DND-41 (cell line): Measurements from ENCODE around the gene SEC61G.

Experiments
- ATAC-seq: fragments of 200-7000 bp; cut with Tn5 transposase; 3 replicates; pipeline ENCODE4 v1.9.1; 2021; ENCODE audit warnings: low read depth; ENCODE audit not compliant: insufficient read depth
- DNase-seq: peaks from one replicate; pipeline ENCODE4 v3.0.0-alpha.2; 2020
- H2AFZ ChIP-seq: 2 replicates; pipeline ENCODE4 v1.6.0; 2012; ENCODE audit warnings: low read depth, low read length
- H3K27ac ChIP-seq: 2 replicates; pipeline ENCODE4 v1.5.1; 2012; ENCODE audit warnings: low read length, inconsistent platforms
- H3K27me3 ChIP-seq: fragments of 200-600 bp; sonication (generic); 2 replicates; pipeline ENCODE4 v1.6.0; 2012; ENCODE audit warnings: low read length, mild to moderate bottlenecking, inconsistent platforms; ENCODE audit not compliant: insufficient read depth, poor library complexity
- H3K36me3 ChIP-seq: 2 replicates; pipeline ENCODE4 v1.5.1; 2012; ENCODE audit warnings: low read length, inconsistent platforms; ENCODE audit not compliant: insufficient read depth
- H3K4me1 ChIP-seq: 2 replicates; pipeline ENCODE4 v1.5.1; 2012; ENCODE audit warnings: mild to moderate bottlenecking, low read length; ENCODE audit not compliant: insufficient read depth
- H3K4me2 ChIP-seq: 2 replicates; pipeline ENCODE4 v1.6.0; 2012; ENCODE audit warnings: mild to moderate bottlenecking, moderate library complexity, low read length, inconsistent platforms; ENCODE audit not compliant: insufficient read depth
- H3K4me3 ChIP-seq, 2 experiments: fragments of 200-600 bp in 1 of 2; shearing (Covaris generic) in 1 of 2; 2 replicates each; pipeline ENCODE4 v1.5.1; 2012 to 2016; ENCODE audit warnings: inconsistent platforms in 2 of 2, low read length in 2 of 2, mild to moderate bottlenecking in 2 of 2, low read depth in 1 of 2, moderate library complexity in 1 of 2
- H3K79me2 ChIP-seq: 2 replicates; pipeline ENCODE4 v1.6.0; 2012; ENCODE audit warnings: low read length, inconsistent platforms; ENCODE audit not compliant: insufficient read depth
- H3K9ac ChIP-seq: 2 replicates; pipeline ENCODE4 v1.6.0; 2012; ENCODE audit warnings: low read depth, mild to moderate bottlenecking, inconsistent platforms, low read length, moderate library complexity
- H3K9me3 ChIP-seq: 2 replicates; pipeline ENCODE4 v1.5.1; 2012; ENCODE audit warnings: low read length, moderate library complexity, mild to moderate bottlenecking, inconsistent platforms; ENCODE audit not compliant: insufficient read depth, severe bottlenecking
- H4K20me1 ChIP-seq: 2 replicates; pipeline ENCODE4 v1.6.0; 2012; ENCODE audit warnings: low read length; ENCODE audit not compliant: insufficient read depth
- EZH2 ChIP-seq: IDR thresholded peaks from 3 replicates; pipeline ENCODE4 v1.6.1; 2012; ENCODE audit warnings: borderline replicate concordance, low read depth, mild to moderate bottlenecking, moderate library complexity, low read length, inconsistent platforms; ENCODE audit not compliant: severe bottlenecking
- TF ChIP-seq, protein P1 (sequence below): IDR thresholded peaks from 2 replicates; pipeline ENCODE4 v1.5.1; 2012; ENCODE audit warnings: borderline replicate concordance, low read length, moderate library complexity, mild to moderate bottlenecking; ENCODE audit not compliant: poor library complexity, severe bottlenecking; ENCODE audit errors: extremely low read depth

The SEC61G gene

DNA sequence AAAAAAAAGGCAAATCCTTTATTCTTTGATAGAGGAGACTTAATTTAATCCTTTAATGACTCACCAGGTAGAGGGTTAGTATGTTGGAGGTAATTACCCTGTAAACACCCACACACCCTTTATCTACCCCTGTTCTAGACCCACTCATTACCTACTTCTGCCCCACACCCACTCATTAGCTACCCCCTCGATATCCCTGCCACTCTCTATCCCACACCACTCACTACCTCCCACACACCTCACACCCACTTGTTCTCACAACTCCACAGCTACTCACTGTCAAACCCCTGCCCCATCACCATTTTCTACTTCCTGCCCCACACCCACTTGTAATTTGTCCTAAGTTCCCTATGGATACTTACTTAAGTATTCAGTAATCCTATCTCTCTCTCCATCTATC, 49.7 kb downstream of the SEC61G start:
- no peak for ATAC-seq
- no peak overlapping the region for H3K4me3 ChIP-seq
- H3K36me3 ChIP-seq: no peaks in the 10 kb centered on the region

DNA sequence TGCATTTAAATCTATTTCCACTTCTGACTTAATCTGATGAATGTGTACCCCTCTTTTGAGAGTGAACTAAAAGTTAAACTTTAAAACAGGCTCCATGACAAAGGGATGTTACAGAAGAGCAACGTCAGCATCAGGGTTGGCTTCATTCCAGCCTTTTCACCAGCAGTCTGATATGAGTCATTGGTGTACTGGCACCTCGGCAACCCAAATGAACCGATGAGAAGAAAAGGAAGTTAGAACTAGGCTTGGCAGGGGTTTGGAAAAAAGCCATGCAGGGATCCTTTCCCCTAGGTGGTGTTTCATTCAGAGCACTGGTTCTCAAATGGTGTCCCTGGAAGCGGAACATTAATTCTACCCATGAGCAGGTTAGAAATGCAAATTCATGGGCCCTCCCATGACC, 53.6 kb downstream of the SEC61G start:
- DNase-seq: no peak

More for the DNA sequence above, 49.7 kb downstream of the SEC61G start:
- DNase-seq: no peak
- TF ChIP-seq, protein P1, sequence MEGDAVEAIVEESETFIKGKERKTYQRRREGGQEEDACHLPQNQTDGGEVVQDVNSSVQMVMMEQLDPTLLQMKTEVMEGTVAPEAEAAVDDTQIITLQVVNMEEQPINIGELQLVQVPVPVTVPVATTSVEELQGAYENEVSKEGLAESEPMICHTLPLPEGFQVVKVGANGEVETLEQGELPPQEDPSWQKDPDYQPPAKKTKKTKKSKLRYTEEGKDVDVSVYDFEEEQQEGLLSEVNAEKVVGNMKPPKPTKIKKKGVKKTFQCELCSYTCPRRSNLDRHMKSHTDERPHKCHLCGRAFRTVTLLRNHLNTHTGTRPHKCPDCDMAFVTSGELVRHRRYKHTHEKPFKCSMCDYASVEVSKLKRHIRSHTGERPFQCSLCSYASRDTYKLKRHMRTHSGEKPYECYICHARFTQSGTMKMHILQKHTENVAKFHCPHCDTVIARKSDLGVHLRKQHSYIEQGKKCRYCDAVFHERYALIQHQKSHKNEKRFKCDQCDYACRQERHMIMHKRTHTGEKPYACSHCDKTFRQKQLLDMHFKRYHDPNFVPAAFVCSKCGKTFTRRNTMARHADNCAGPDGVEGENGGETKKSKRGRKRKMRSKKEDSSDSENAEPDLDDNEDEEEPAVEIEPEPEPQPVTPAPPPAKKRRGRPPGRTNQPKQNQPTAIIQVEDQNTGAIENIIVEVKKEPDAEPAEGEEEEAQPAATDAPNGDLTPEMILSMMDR: no peak
- no peak for TF ChIP-seq EZH2
- Histone ChIP-seq H4K20me1 (no peaks in the 10 kb centered on the region), H3K9ac (no peak overlapping the region), H3K4me1 (no peaks in the 10 kb centered on the region), H3K9me3 (peaks cover 5% of the 10 kb centered on the region), H3K4me2 (no peak overlapping the region), H3K27me3 (no peaks in the 10 kb centered on the region), H3K79me2 (no peaks in the 10 kb centered on the region), H3K27ac (no peak overlapping the region), H2AFZ (no peak overlapping the region)

GRCh38 chr7:54704851-54705250, 54.2 kb downstream of the SEC61G start:
- H3K9ac ChIP-seq: no peak overlapping the region
- ATAC-seq: no peak

More for the DNA sequence above, 53.6 kb downstream of the SEC61G start:
- H3K4me2 ChIP-seq: no peak overlapping the region
- no peaks in the 10 kb centered on the region for H3K27me3 ChIP-seq
- H3K36me3 ChIP-seq: no peaks in the 10 kb centered on the region
- H3K4me3 ChIP-seq: no peak overlapping the region
- H3K9me3 ChIP-seq: peaks cover 5% of the 10 kb centered on the region
- H2AFZ ChIP-seq: no peak overlapping the region
- TF ChIP-seq EZH2: no peak
- H3K79me2 ChIP-seq: no peaks in the 10 kb centered on the region
- H3K9ac ChIP-seq: no peak overlapping the region
- no peak overlapping the region for H3K27ac ChIP-seq
- no peak for ATAC-seq
- H3K4me1 ChIP-seq: no peaks in the 10 kb centered on the region
- no peaks in the 10 kb centered on the region for H4K20me1 ChIP-seq

More at GRCh38 chr7:54704851-54705250, 54.2 kb downstream of the SEC61G start:
- TF ChIP-seq, protein P1: no peak
- no peak for TF ChIP-seq EZH2
- Histone ChIP-seq H3K27me3 (no peaks in the 10 kb centered on the region), H3K27ac (no peak overlapping the region), H3K9me3 (peaks cover 5% of the 10 kb centered on the region), H3K4me3 (no peak overlapping the region), H4K20me1 (no peaks in the 10 kb centered on the region), H3K36me3 (no peaks in the 10 kb centered on the region), H3K4me2 (no peak overlapping the region), H2AFZ (no peak overlapping the region), H3K79me2 (no peaks in the 10 kb centered on the region), H3K4me1 (no peaks in the 10 kb centered on the region)
- DNase-seq: no peak
